Sigmoid colon (tissue), 7 donors: Measurements from ENCODE around the gene NCS1. TPM values are rescaled to one million over a fixed set of nuclear protein-coding genes. Genes with fewer than 3 reads are reported as not detected.

Source experiments
- DNase-seq: peaks from one replicate; pipeline ENCODE4 v3.0.0-alpha.2; 2019
- H3K27ac ChIP-seq, 4 donors: fragments of 200-600 bp; sonication (generic); one replicate each; pipeline ENCODE4 v1.5.1; 2016 to 2019; ENCODE audit warnings: mild to moderate bottlenecking in 1 of 4
- H3K27me3 ChIP-seq, 3 donors: fragments of 200-600 bp; sonication (generic); one replicate each; pipeline ENCODE4 v1.5.1; 2019; ENCODE audit warnings: mild to moderate bottlenecking in 1 of 3
- H3K36me3 ChIP-seq, 4 donors: fragments of 200-600 bp; sonication (generic); one replicate each; pipeline ENCODE4 v1.5.1; 2016 to 2019
- H3K4me1 ChIP-seq, 4 donors: fragments of 200-600 bp; sonication (generic); one replicate each; pipeline ENCODE4 v1.5.1; 2017 to 2019
- H3K4me3 ChIP-seq, 4 donors: fragments of 200-600 bp; sonication (generic); one replicate each; pipeline ENCODE4 v1.5.1; 2017 to 2019; ENCODE audit warnings: mild to moderate bottlenecking in 2 of 4, moderate library complexity in 1 of 4
- H3K9me3 ChIP-seq, 4 donors: fragments of 200-600 bp in 3 of 4; sonication (generic) in 3 of 4; one replicate each; pipeline versions ENCODE4 v1.5.1 to v1.6.1; 2013 to 2019
- EP300 ChIP-seq, 4 donors: sonication (generic); formaldehyde crosslinking; IDR thresholded peaks; one replicate each; pipeline ENCODE4 v1.6.1; 2017; ENCODE audit warnings: antibody characterized with exemption in 4 of 4
- POLR2A ChIP-seq, 2 donors: fragments of 450-650 bp; IDR thresholded peaks; one replicate each; pipeline ENCODE4 v1.6.1; 2016; ENCODE audit warnings: antibody characterized with exemption in 2 of 2, mild to moderate bottlenecking in 2 of 2, moderate library complexity in 2 of 2
- POLR2AphosphoS5 ChIP-seq, 4 donors: sonication (generic); formaldehyde crosslinking; IDR thresholded peaks; one replicate each; pipeline ENCODE4 v1.6.1; 2017; ENCODE audit warnings: antibody characterized with exemption in 4 of 4
- WGBS, 2 donors: extraction: QIAGEN DNeasy Blood & Tissue Kit; methylation state at CpG; one replicate each; pipeline ENCODE4 v1.1.7; 2013; 5-methylcytosine and 5-hydroxymethylcytosine counted together
- intact Hi-C: fragments of 100-400 bp; cut with DNase I; formaldehyde crosslinking; loops from one replicate; pipeline ENCODE4 v1.15.1; 2023
- polyA plus RNA-seq, 3 donors: library from polyadenylated mRNA; stranded (reverse); fragments of 200-250 nt; gene quantifications; one replicate each; pipeline ENCODE4 v1.2.3, GENCODE V29; 2013
- total RNA-seq, 4 donors: library from RNA; depleted of rRNA; stranded (reverse); fragments of >200 nt; gene quantifications; one replicate each; pipeline ENCODE4 v1.1.0, GENCODE V29; 2016
- TF ChIP-seq, protein P1 (sequence below), 4 experiments: fragments of 450-650 bp in 3 of 4; fragments of 200-600 bp in 1 of 4; IDR thresholded peaks; one replicate each; pipeline ENCODE4 v1.5.1; 2016 to 2019; ENCODE audit warnings: antibody characterized with exemption in 4 of 4, mild to moderate bottlenecking in 3 of 4, moderate library complexity in 2 of 4
- donor health status: healthy with polysubstance abuse.
- donor health status: Bipolar disorder and iron deficiency.
- donor health status: healthy.

Gene NCS1
- total and polyA plus RNA-seq, 7 donors = 0.69 to 133 (median 78.5) TPM

DNA sequence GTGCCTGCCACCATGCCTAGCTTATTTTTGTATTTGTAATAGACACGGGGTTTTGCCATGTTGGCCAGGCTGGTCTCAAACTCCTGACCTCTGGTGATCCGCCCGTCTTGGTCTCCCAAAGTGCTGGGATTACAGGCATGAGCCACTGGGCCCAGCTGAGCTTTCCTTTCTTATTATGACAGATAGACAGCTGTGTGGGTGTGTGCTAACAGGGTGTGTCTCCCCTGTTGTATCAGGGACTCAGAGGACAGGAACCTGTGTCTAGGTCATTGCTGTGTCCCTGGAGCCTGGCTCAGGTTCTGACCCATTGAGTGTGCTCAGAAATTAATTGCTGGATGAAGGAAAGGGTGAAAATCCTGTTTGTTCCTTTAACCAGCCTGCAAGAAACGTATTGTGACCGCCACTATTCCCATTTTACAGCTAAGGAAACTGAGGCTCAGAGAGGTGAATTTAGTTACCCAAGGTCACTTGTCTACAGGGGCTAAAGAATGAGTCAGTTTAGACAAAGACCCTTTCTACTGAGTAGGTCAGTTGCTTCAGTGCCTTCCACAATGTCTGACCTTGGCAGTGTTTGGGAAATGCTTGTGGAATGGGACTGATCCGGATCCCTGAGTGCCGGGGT is 16.8 kb downstream of the NCS1 start:
- WGBS, 2 donors = 63 to 86% methylated on average over 7 of the region's 7 CpGs
- Histone ChIP-seq H3K4me1 (peaks cover 2 to 99% (median 97%) of the 10 kb centered on the region in 4 donors), H3K27ac (peak overlapping the region; percentile 94 to 99 (median 96))

DNA sequence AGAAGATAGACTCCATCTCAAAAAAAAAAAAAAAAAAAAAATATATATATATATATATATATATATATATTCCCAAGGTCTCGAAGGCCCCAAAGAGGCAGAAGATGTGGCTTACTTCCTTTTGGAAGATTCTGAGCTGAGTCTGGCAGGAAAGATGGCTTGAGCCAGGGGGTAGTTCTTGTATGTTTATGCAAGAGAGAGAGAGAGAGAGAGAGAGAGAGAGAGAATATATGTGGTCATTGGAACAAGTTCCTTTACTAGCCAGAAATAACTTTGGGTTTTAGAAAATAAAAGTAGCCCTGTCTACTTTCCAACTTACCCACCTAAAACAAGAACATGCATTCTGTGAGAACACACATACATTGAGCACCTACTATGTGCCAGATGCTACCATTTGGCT is 17.6 kb downstream of the NCS1 start:
- intact Hi-C loops = loop anchor here (5.0 kb wide), 2 partner anchors 47 to 78 kb away; no protein-coding TSS in a partner anchor
- H3K9me3 ChIP-seq = no peaks in the 10 kb centered on the region
- no peaks in the 10 kb centered on the region for H3K27me3 ChIP-seq
- peak overlapping the region; percentile 94 to 99 (median 96) for H3K27ac ChIP-seq
- H3K36me3 ChIP-seq = no peaks in the 10 kb centered on the region
- no peak overlapping the region for H3K4me3 ChIP-seq
- 85 to 87% methylated on average over 1 of the region's 1 CpG for WGBS, 2 donors
- H3K4me1 ChIP-seq = peaks cover 2 to 99% (median 98%) of the 10 kb centered on the region in 4 donors
- DNase-seq = no peak
- TF ChIP-seq POLR2AphosphoS5 (IDR thresholded peaks at IDR 0.05) (peak in 2 of 4 donors; percentile 36 to 39), POLR2A (IDR thresholded peaks at IDR 0.05) (no peak)

More for the DNA sequence above, 16.8 kb downstream of the NCS1 start:
- no peak for DNase-seq
- no peaks in the 10 kb centered on the region for H3K27me3 ChIP-seq
- no peak overlapping the region for H3K4me3 ChIP-seq
- H3K36me3 ChIP-seq = no peaks in the 10 kb centered on the region
- H3K9me3 ChIP-seq = no peaks in the 10 kb centered on the region
- TF ChIP-seq, protein P1, sequence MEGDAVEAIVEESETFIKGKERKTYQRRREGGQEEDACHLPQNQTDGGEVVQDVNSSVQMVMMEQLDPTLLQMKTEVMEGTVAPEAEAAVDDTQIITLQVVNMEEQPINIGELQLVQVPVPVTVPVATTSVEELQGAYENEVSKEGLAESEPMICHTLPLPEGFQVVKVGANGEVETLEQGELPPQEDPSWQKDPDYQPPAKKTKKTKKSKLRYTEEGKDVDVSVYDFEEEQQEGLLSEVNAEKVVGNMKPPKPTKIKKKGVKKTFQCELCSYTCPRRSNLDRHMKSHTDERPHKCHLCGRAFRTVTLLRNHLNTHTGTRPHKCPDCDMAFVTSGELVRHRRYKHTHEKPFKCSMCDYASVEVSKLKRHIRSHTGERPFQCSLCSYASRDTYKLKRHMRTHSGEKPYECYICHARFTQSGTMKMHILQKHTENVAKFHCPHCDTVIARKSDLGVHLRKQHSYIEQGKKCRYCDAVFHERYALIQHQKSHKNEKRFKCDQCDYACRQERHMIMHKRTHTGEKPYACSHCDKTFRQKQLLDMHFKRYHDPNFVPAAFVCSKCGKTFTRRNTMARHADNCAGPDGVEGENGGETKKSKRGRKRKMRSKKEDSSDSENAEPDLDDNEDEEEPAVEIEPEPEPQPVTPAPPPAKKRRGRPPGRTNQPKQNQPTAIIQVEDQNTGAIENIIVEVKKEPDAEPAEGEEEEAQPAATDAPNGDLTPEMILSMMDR (IDR thresholded peaks at IDR 0.05) = no peak
- TF ChIP-seq POLR2AphosphoS5 (IDR thresholded peaks at IDR 0.05) = no peak
- no peak for TF ChIP-seq EP300 (IDR thresholded peaks at IDR 0.05)
- TF ChIP-seq POLR2A (IDR thresholded peaks at IDR 0.05) = no peak
- intact Hi-C loops = no loop called here

DNA sequence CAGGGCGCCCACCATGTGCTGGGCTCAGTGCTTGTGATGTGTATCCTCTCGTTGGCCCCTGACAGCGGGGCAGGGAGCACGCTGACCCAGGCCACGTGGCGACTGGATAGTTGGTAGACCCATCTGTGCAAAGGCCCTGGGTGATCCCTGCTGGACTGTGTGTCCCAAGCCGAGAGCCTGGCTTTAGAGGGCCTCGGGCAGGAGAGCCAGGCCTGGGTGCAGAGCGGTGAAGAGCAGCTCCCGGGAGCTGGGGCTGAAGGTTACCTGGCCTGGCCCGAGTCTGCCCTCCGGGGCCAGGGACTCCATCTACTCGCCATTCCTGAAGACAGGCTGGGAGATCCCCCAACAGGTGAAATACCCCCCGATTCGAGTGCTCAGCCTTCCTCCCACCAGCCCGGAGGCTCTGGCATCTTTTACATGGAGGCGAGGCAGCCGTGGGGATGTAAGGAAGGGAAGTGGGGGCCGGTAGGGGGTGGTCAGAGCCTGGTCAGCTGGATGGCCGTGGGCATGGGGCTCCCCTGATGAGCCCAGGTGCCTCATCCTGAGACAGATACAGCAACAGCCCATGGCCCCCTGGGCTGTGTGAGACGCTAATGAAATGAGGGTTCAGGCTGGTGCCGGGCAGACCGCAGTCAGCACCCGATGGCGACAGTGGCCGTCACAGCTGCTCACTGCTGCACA is 19.0 kb downstream of the NCS1 start:
- Histone ChIP-seq H3K4me3 (no peak overlapping the region), H3K27ac (peak overlapping the region; percentile 94 to 99 (median 96)), H3K4me1 (peaks cover 2 to 99% (median 99%) of the 10 kb centered on the region in 4 donors), H3K9me3 (no peaks in the 10 kb centered on the region), H3K36me3 (no peaks in the 10 kb centered on the region), H3K27me3 (no peaks in the 10 kb centered on the region)
- DNase-seq = no peak
- TF ChIP-seq, protein P1 (IDR thresholded peaks at IDR 0.05) = no peak
- TF ChIP-seq POLR2A (IDR thresholded peaks at IDR 0.05) = no peak
- TF ChIP-seq POLR2AphosphoS5 (IDR thresholded peaks at IDR 0.05) = no peak
- no peak for TF ChIP-seq EP300 (IDR thresholded peaks at IDR 0.05)
- intact Hi-C loops = loop anchor here (5.0 kb wide), 2 partner anchors 46 to 79 kb away; no protein-coding TSS in a partner anchor
- WGBS, 2 donors = 91 to 93% methylated on average over 26 of the region's 26 CpGs

- no peaks in the 10 kb centered on the region for H3K36me3 ChIP-seq
- no peaks in the 10 kb centered on the region for H3K9me3 ChIP-seq
- no peak for TF ChIP-seq EP300 (IDR thresholded peaks at IDR 0.05)
- TF ChIP-seq POLR2AphosphoS5 (IDR thresholded peaks at IDR 0.05) = peak in 2 of 4 donors; percentile 4 to 24
- peak overlapping the region; percentile 94 to 99 (median 96) for H3K27ac ChIP-seq
- H3K27me3 ChIP-seq = no peaks in the 10 kb centered on the region
- peaks cover 2 to 99% (median 99%) of the 10 kb centered on the region in 4 donors for H3K4me1 ChIP-seq
- intact Hi-C loops = loop anchor here (5.0 kb wide), 2 partner anchors 46 to 79 kb away; no protein-coding TSS in a partner anchor
- H3K4me3 ChIP-seq = no peak overlapping the region
- 88 to 90% methylated on average over 14 of the region's 14 CpGs for WGBS, 2 donors
- no peak for DNase-seq
These were observed 19.5 kb downstream of the NCS1 start for GRCh38 chr9:130191749-130192120.

DNA sequence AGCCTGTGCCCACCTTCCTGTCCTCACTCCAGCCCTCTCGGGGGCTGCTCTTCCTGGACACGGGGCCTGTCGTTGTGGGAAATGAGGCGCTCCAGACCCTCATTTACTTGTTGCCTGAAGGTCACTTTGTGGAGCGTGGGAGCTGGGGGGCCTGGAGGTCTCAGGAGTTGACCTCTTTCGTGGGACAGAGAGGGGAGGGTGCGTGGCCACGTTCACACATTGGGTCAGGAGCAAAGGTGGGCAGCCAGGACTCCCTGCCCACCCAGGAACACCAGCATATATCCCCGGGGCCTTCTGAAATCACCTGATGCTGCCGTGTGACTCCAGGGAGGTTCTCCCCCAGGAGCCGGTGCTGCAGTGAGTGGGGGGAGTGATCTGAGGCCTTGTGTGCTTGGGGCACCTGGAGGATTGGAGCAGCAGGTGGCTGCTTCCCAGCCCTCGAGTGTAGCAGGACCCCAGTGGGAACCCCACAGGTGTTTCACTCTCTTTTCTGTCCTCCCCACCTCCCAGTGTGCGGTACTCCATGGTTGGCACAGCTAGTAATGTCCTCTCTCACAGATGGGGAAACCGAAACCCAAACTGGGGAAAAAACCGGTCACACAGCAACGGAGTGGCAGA is 20.3 kb downstream of the NCS1 start:
- peaks cover 2 to 99% (median 98%) of the 10 kb centered on the region in 4 donors for H3K4me1 ChIP-seq
- H3K9me3 ChIP-seq = no peaks in the 10 kb centered on the region
- TF ChIP-seq, protein P1 (IDR thresholded peaks at IDR 0.05) = no peak
- TF ChIP-seq POLR2AphosphoS5 (IDR thresholded peaks at IDR 0.05) (no peak), POLR2A (IDR thresholded peaks at IDR 0.05) (no peak), EP300 (IDR thresholded peaks at IDR 0.05) (no peak)
- no peak for DNase-seq
- no peaks in the 10 kb centered on the region for H3K36me3 ChIP-seq
- H3K4me3 ChIP-seq = peak overlapping the region in 1 of 4 donors; percentile 15
- WGBS, 2 donors = 82 to 90% methylated on average over 16 of the region's 16 CpGs
- intact Hi-C loops = loop anchor here (5.0 kb wide), 2 partner anchors 45 to 80 kb away; no protein-coding TSS in a partner anchor
- peak overlapping the region; percentile 94 to 99 (median 96) for H3K27ac ChIP-seq
- no peaks in the 10 kb centered on the region for H3K27me3 ChIP-seq
